HL-60 (cell line): ENCODE results near the gene RAP2C.

Experiments
- DNase-seq, 2 experiments: peaks; one replicate each; pipeline ENCODE4 v3.0.0-alpha.2; 2010 to 2020; ENCODE audit warnings: low read depth in 1 of 2, low spot score in 1 of 2
- H3K27ac ChIP-seq: fragments of 250-450 bp; sonication (Bioruptor Pico); replicated peaks from 2 replicates; pipeline ENCODE4 v1.5.1; 2020; ENCODE audit warnings: mild to moderate bottlenecking, moderate library complexity
- H3K27me3 ChIP-seq: fragments of 250-450 bp; sonication (Bioruptor Pico); 2 replicates; pipeline ENCODE4 v1.5.1; 2021; ENCODE audit warnings: mild to moderate bottlenecking, moderate library complexity; ENCODE audit not compliant: insufficient read depth, poor library complexity, severe bottlenecking
- H3K4me3 ChIP-seq: replicated peaks from 2 replicates; pipeline ENCODE4 v1.5.1; 2011; ENCODE audit warnings: mild to moderate bottlenecking, control low read depth, low read length; ENCODE audit not compliant: insufficient read depth
- GABPA ChIP-seq: IDR thresholded peaks from 2 replicates; pipeline ENCODE4 v1.6.1; 2012; ENCODE audit warnings: low read depth
- POLR2AphosphoS5 ChIP-seq: IDR thresholded peaks from 2 replicates; pipeline ENCODE4 v1.6.1; 2012; ENCODE audit warnings: low read depth
- SPI1 ChIP-seq: IDR thresholded peaks from 2 replicates; pipeline ENCODE4 v1.6.1; 2012; ENCODE audit warnings: low read depth, mild to moderate bottlenecking, borderline replicate concordance
- long read RNA-seq: library from polyadenylated mRNA; unstranded; transcript quantifications from one replicate; pipeline ENCODE4 v2.0.0, GENCODE V29; 2020
- TF ChIP-seq, protein P1 (sequence below): IDR thresholded peaks from 2 replicates; pipeline ENCODE4 v1.6.1; 2012; ENCODE audit warnings: low read depth; ENCODE audit not compliant: insufficient replicate concordance
- TF ChIP-seq, protein P2 (sequence below): IDR thresholded peaks from one replicate; pipeline ENCODE4 v1.5.1; 2011; ENCODE audit warnings: low read length, control low read depth, inconsistent platforms; ENCODE audit not compliant: insufficient read depth

The RAP2C gene
- long read RNA-seq, partial matches to known transcripts = 84 of 89 reads
- long read RNA-seq, other reads (novel, unspliced or antisense) = 5 of 89 reads

DNA sequence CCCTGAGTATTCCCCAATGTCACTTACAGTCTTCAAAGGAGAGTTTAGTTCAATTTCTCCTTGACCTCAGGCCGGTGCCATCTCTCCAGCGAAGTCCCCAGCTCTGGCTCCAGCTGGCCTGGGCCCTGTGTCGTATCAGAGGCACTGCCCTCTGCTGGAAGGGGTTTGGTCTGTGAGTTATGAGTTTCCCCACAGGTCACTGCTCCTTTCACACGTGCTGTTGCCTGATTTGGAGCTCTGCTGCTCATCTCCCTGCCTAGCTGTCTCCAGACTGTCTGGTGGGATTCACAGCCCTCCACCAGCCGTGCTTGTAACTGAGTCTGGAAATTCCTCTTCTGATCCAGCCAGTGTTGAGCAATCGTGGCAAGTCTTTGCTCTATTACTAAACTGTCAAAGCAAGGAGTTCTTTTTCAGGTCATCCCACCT, at the start of gene RAP2C:
Gene RAP2C, minus strand, starts transcription at position 105 of the 426 bp plus-strand sequence. CDS start 2,179 bp downstream, outside the sequence.
- peak in 1 of 2 experiments; percentile 82 for DNase-seq
- no peaks in the 10 kb centered on the region for H3K27me3 ChIP-seq
- TF ChIP-seq SPI1 = no peak
- TF ChIP-seq, protein P1, sequence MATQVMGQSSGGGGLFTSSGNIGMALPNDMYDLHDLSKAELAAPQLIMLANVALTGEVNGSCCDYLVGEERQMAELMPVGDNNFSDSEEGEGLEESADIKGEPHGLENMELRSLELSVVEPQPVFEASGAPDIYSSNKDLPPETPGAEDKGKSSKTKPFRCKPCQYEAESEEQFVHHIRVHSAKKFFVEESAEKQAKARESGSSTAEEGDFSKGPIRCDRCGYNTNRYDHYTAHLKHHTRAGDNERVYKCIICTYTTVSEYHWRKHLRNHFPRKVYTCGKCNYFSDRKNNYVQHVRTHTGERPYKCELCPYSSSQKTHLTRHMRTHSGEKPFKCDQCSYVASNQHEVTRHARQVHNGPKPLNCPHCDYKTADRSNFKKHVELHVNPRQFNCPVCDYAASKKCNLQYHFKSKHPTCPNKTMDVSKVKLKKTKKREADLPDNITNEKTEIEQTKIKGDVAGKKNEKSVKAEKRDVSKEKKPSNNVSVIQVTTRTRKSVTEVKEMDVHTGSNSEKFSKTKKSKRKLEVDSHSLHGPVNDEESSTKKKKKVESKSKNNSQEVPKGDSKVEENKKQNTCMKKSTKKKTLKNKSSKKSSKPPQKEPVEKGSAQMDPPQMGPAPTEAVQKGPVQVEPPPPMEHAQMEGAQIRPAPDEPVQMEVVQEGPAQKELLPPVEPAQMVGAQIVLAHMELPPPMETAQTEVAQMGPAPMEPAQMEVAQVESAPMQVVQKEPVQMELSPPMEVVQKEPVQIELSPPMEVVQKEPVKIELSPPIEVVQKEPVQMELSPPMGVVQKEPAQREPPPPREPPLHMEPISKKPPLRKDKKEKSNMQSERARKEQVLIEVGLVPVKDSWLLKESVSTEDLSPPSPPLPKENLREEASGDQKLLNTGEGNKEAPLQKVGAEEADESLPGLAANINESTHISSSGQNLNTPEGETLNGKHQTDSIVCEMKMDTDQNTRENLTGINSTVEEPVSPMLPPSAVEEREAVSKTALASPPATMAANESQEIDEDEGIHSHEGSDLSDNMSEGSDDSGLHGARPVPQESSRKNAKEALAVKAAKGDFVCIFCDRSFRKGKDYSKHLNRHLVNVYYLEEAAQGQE = no peak
- TF ChIP-seq, protein P2, sequence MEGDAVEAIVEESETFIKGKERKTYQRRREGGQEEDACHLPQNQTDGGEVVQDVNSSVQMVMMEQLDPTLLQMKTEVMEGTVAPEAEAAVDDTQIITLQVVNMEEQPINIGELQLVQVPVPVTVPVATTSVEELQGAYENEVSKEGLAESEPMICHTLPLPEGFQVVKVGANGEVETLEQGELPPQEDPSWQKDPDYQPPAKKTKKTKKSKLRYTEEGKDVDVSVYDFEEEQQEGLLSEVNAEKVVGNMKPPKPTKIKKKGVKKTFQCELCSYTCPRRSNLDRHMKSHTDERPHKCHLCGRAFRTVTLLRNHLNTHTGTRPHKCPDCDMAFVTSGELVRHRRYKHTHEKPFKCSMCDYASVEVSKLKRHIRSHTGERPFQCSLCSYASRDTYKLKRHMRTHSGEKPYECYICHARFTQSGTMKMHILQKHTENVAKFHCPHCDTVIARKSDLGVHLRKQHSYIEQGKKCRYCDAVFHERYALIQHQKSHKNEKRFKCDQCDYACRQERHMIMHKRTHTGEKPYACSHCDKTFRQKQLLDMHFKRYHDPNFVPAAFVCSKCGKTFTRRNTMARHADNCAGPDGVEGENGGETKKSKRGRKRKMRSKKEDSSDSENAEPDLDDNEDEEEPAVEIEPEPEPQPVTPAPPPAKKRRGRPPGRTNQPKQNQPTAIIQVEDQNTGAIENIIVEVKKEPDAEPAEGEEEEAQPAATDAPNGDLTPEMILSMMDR = peak; percentile 19
- TF ChIP-seq GABPA = no peak
- TF ChIP-seq POLR2AphosphoS5 = no peak
- peak within 1 kb of the TSS; percentile 58 for H3K4me3 ChIP-seq
- peak within 1 kb of the TSS; percentile 99 for H3K27ac ChIP-seq

DNA sequence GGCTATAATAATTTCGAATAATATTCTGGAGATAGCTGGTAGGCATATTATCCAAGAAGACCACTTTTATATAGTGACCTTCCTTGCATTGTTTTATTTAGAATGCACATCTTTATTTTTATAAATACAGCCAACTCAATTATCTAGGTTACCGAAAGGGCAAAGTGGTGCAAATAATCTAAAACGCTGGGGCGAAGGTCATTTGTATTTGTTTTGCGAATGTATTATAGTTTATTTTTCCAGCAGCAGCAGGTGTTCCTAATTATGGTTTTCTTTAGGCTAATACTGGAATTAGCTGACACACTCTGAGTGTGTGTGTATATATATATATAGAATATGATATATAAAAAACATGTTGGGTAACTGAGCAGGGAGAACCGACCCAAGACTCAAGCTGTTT, 48.1 kb upstream of the RAP2C start:
- no peak for TF ChIP-seq GABPA
- no peak for TF ChIP-seq SPI1
- TF ChIP-seq, protein P2 = no peak
- TF ChIP-seq, protein P1 = no peak
- TF ChIP-seq POLR2AphosphoS5 = no peak
- Histone ChIP-seq H3K27me3 (no peaks in the 10 kb centered on the region), H3K27ac (no peak overlapping the region), H3K4me3 (no peak overlapping the region)
- no peak for DNase-seq

DNA sequence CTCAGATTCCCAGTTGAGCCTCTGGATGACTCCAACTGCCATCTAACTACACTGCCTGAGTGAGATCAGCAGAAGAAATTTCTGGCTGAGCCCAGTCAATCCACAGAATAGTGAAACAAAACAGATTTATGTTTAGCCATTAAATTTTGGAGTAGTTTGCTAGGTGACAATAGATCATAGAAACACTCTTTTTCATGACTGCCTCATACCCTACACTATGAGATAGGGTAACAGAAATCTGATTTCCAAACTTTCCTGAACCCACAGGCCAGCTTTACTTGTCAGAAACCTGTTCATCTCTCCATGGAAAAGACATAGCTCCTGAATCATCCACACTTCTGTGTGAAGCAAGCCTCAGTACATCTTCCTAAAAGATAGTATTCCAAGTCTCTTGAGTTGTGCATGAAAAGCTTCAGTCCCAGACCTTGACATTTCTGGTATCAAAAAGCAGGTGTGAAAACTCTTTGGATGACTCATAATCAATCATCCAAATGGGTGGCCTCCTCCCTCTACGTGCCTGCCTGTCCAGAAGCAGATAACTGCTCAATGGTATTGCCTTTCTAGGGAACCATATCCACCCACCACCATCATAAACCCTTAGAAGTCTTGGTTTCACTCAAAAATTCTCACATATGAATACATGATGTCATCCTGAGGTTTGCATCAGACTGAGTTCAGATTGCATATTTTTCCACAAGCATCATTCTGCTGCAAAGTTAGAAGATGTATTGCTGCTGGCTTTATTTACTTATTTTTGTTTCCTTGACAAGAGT, 47.5 kb upstream of the RAP2C start:
- DNase-seq = no peak
- no peak overlapping the region for H3K27ac ChIP-seq
- H3K27me3 ChIP-seq = no peaks in the 10 kb centered on the region
- TF ChIP-seq GABPA (no peak), SPI1 (no peak), POLR2AphosphoS5 (no peak)
- TF ChIP-seq, protein P1 = no peak
- TF ChIP-seq, protein P2 = no peak
- no peak overlapping the region for H3K4me3 ChIP-seq
